ENCODE results near the gene ZNF277.

Gene ZNF277

GRCh38 chr7:112186300-112186699 lies 20.2 kb upstream of the ZNF277 start:
- no peak overlapping the region for H3K9ac ChIP-seq (ENCODE audit: low read length)
- H3K27me3 ChIP-seq (replicated peaks; ENCODE audit: control insufficient read depth, insufficient read depth, low read length): no peaks in the 10 kb centered on the region
- no peaks in the 10 kb centered on the region for H3K4me1 ChIP-seq (ENCODE audit: control insufficient read depth, insufficient read depth, low read length)
- no peak overlapping the region for H3K4me3 ChIP-seq (ENCODE audit: low read length)
- no peaks in the 10 kb centered on the region for H3K36me3 ChIP-seq (ENCODE audit: control insufficient read depth, insufficient read depth, low read length, severe bottlenecking)
- DNase-seq (ENCODE audit: low read depth): no peak
- no peaks in the 10 kb centered on the region for H3K9me3 ChIP-seq (ENCODE audit: control insufficient read depth, low read length)

DNA sequence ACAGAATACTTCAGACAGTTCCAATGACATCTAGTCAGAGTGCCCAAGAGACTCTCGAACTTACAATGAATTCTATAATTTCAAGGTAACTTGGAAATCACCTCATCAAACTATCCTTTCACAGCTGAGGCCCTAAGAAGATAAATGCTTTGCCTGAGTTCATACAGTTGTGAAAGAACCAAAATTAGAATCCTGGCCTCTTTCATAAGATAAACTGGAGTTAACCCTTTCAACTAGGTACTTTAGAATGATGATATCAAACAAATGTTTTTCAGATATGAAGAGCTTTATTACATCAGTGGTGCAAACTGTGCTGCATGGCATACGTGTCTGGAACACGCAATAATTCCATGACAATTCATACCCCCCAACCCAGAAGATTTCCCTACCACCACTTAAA lies 18.2 kb upstream of the ZNF277 start:
- DNase-seq (ENCODE audit: low read depth): no peak
- no peak overlapping the region for H3K9ac ChIP-seq (ENCODE audit: low read length)
- no peaks in the 10 kb centered on the region for H3K36me3 ChIP-seq (ENCODE audit: control insufficient read depth, insufficient read depth, low read length, severe bottlenecking)
- no peak overlapping the region for H3K4me3 ChIP-seq (ENCODE audit: low read length)
- H3K27me3 ChIP-seq (replicated peaks; ENCODE audit: control insufficient read depth, insufficient read depth, low read length): no peaks in the 10 kb centered on the region
- H3K9me3 ChIP-seq (ENCODE audit: control insufficient read depth, low read length): no peaks in the 10 kb centered on the region
- peaks cover 8% of the 10 kb centered on the region for H3K4me1 ChIP-seq (ENCODE audit: control insufficient read depth, insufficient read depth, low read length)

GRCh38 chr7:112189691-112190090 lies 16.8 kb upstream of the ZNF277 start:
- peaks cover 8% of the 10 kb centered on the region for H3K4me1 ChIP-seq (ENCODE audit: control insufficient read depth, insufficient read depth, low read length)
- no peak overlapping the region for H3K9ac ChIP-seq (ENCODE audit: low read length)
- no peak overlapping the region for H3K4me3 ChIP-seq (ENCODE audit: low read length)
- H3K27me3 ChIP-seq (replicated peaks; ENCODE audit: control insufficient read depth, insufficient read depth, low read length): no peaks in the 10 kb centered on the region
- H3K9me3 ChIP-seq (ENCODE audit: control insufficient read depth, low read length): no peaks in the 10 kb centered on the region
- no peak for DNase-seq (ENCODE audit: low read depth)
- no peaks in the 10 kb centered on the region for H3K36me3 ChIP-seq (ENCODE audit: control insufficient read depth, insufficient read depth, low read length, severe bottlenecking)

DNA sequence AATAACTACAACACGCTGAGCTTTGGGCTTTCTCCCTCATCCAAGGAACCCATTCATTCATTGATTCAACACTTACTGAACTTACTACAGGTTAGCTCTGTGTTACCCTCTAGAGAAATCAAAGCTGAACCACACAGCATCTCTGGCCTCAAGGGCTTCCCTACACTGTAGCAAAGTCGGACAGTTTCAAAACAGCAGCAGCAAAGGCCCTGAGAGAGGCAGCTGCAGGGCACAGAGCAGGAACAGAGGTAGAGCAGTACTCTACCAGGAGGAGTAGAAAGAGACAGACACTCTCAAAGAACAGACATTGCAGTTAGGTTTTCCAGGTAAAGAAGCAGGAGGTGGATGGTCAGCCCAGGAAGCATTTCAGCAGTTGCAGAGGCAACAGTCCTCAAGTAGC lies 16.4 kb upstream of the ZNF277 start:
- Histone ChIP-seq H3K9ac (ENCODE audit: low read length) (no peak overlapping the region), H3K9me3 (ENCODE audit: control insufficient read depth, low read length) (no peaks in the 10 kb centered on the region), H3K36me3 (ENCODE audit: control insufficient read depth, insufficient read depth, low read length, severe bottlenecking) (no peaks in the 10 kb centered on the region), H3K4me3 (ENCODE audit: low read length) (no peak overlapping the region), H3K4me1 (ENCODE audit: control insufficient read depth, insufficient read depth, low read length) (peaks cover 8% of the 10 kb centered on the region), H3K27me3 (replicated peaks; ENCODE audit: control insufficient read depth, insufficient read depth, low read length) (no peaks in the 10 kb centered on the region)
- no peak for DNase-seq (ENCODE audit: low read depth)

- Histone ChIP-seq H3K36me3 (ENCODE audit: control insufficient read depth, insufficient read depth, low read length, severe bottlenecking) (no peaks in the 10 kb centered on the region), H3K4me3 (ENCODE audit: low read length) (no peak overlapping the region), H3K9me3 (ENCODE audit: control insufficient read depth, low read length) (no peaks in the 10 kb centered on the region), H3K27me3 (replicated peaks; ENCODE audit: control insufficient read depth, insufficient read depth, low read length) (no peaks in the 10 kb centered on the region), H3K4me1 (ENCODE audit: control insufficient read depth, insufficient read depth, low read length) (peaks cover 8% of the 10 kb centered on the region), H3K9ac (ENCODE audit: low read length) (no peak overlapping the region)
- DNase-seq (ENCODE audit: low read depth): peak; percentile 69
Observed at GRCh38 chr7:112192236-112193154, 14.0 kb upstream of the ZNF277 start.

DNA sequence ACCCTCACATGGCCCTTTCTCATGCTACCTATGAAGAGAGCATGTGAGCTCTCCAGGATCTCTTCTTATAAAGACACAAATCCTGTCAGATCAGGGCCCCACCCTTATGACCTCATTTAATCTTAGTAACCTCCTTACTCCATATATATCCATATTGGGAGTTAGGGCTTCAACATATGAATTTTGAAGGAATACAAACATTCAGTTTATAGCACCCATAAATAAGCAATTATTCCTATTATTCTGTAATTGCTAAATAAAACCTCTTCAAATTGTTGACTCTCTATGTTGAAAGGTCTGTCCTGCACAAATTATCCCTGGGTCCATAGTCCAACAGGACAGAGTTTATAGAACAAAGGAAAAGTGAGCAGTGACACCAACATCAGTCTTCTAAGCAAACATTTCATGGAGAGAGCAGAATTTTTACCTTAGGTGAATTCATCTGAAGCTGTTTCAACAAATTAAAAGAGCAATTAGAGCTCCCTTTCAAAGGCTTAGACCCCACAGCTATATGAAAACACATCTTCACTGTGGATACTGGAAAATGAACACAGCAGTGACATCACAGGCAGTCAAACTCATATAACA lies 12.5 kb upstream of the ZNF277 start:
- no peak for DNase-seq (ENCODE audit: low read depth)
- H3K4me1 ChIP-seq (ENCODE audit: control insufficient read depth, insufficient read depth, low read length): peaks cover 12% of the 10 kb centered on the region
- no peaks in the 10 kb centered on the region for H3K27me3 ChIP-seq (replicated peaks; ENCODE audit: control insufficient read depth, insufficient read depth, low read length)
- no peak overlapping the region for H3K4me3 ChIP-seq (ENCODE audit: low read length)
- H3K9me3 ChIP-seq (ENCODE audit: control insufficient read depth, low read length): no peaks in the 10 kb centered on the region
- H3K36me3 ChIP-seq (ENCODE audit: control insufficient read depth, insufficient read depth, low read length, severe bottlenecking): no peaks in the 10 kb centered on the region
- no peak overlapping the region for H3K9ac ChIP-seq (ENCODE audit: low read length)

DNA sequence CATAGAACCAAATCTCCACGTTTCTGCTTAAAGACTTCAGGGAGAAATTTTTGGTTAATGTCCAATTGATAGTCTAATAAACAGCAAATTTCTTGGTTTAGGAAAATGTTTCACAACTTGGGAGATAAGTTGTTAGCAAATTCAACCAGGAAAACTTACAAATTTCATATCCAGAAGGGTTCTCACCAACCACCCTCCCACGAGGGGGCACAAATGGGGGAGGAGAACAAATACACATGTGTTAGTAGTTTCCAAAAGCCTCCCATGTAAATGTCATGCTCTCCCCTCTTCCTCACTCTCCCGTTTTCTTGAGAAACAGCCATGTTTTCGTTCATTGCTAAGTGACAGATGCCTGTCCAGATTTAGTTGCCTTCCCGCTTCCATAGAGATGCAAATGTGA lies 10.8 kb upstream of the ZNF277 start:
- no peak for DNase-seq (ENCODE audit: low read depth)
- Histone ChIP-seq H3K9ac (ENCODE audit: low read length) (no peak overlapping the region), H3K36me3 (ENCODE audit: control insufficient read depth, insufficient read depth, low read length, severe bottlenecking) (no peaks in the 10 kb centered on the region), H3K9me3 (ENCODE audit: control insufficient read depth, low read length) (no peaks in the 10 kb centered on the region), H3K4me1 (ENCODE audit: control insufficient read depth, insufficient read depth, low read length) (peaks cover 20% of the 10 kb centered on the region), H3K4me3 (ENCODE audit: low read length) (no peak overlapping the region), H3K27me3 (replicated peaks; ENCODE audit: control insufficient read depth, insufficient read depth, low read length) (no peaks in the 10 kb centered on the region)

GRCh38 chr7:112197322-112197721 lies 9.2 kb upstream of the ZNF277 start:
- no peak for DNase-seq (ENCODE audit: low read depth)
- no peak overlapping the region for H3K4me3 ChIP-seq (ENCODE audit: low read length)
- no peaks in the 10 kb centered on the region for H3K36me3 ChIP-seq (ENCODE audit: control insufficient read depth, insufficient read depth, low read length, severe bottlenecking)
- H3K4me1 ChIP-seq (ENCODE audit: control insufficient read depth, insufficient read depth, low read length): peaks cover 16% of the 10 kb centered on the region
- H3K9me3 ChIP-seq (ENCODE audit: control insufficient read depth, low read length): no peaks in the 10 kb centered on the region
- H3K9ac ChIP-seq (ENCODE audit: low read length): no peak overlapping the region
- no peaks in the 10 kb centered on the region for H3K27me3 ChIP-seq (replicated peaks; ENCODE audit: control insufficient read depth, insufficient read depth, low read length)

GRCh38 chr7:112199035-112199655 lies 7.3 kb upstream of the ZNF277 start:
- no peak overlapping the region for H3K4me3 ChIP-seq (ENCODE audit: low read length)
- peaks cover 25% of the 10 kb centered on the region for H3K4me1 ChIP-seq (ENCODE audit: control insufficient read depth, insufficient read depth, low read length)
- H3K36me3 ChIP-seq (ENCODE audit: control insufficient read depth, insufficient read depth, low read length, severe bottlenecking): no peaks in the 10 kb centered on the region
- H3K27me3 ChIP-seq (replicated peaks; ENCODE audit: control insufficient read depth, insufficient read depth, low read length): no peaks in the 10 kb centered on the region
- H3K9ac ChIP-seq (ENCODE audit: low read length): no peak overlapping the region
- DNase-seq (ENCODE audit: low read depth): peak; percentile 71
- no peaks in the 10 kb centered on the region for H3K9me3 ChIP-seq (ENCODE audit: control insufficient read depth, low read length)

DNA sequence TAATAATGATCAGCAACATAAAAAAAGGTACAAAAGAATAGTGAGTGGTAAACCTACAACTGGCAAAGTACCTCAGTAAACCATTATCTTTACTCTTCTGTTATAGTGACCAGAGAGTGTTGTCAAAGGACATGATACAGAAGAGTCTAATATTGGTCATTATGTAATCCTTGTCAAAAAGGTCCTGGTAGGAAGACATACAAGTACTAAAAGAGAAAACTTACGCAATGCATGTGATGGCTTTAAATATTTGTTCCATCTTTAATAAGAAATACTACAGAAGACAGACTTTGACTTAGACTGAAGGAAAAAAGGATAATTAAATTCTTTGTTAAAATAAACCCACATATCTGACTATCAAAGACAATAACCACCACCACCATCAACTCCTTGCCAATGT lies 6.8 kb upstream of the ZNF277 start:
- H3K9me3 ChIP-seq (ENCODE audit: control insufficient read depth, low read length): no peaks in the 10 kb centered on the region
- H3K9ac ChIP-seq (ENCODE audit: low read length): no peak overlapping the region
- DNase-seq (ENCODE audit: low read depth): peak; percentile 13

DNA sequence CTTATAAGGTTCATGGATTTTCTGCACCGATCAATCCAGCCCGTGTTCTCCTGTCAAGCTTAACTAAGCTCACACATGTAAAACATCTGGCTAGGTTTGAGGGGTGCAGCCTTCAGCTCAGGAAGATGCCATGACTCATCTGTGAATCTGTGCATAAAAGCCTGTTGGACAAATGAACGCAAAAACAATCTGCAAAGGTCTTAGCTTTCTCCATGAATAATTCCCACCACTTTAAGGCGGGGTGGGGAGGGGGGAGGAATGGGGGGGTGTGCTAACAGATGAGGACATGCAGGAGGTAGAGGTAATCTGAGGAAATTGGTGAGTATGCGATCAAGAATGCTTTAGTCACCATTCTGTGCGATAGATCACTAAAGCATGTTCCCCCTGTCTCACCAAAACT lies 5.1 kb upstream of the ZNF277 start:
- no peaks in the 10 kb centered on the region for H3K27me3 ChIP-seq (replicated peaks; ENCODE audit: control insufficient read depth, insufficient read depth, low read length)
- H3K36me3 ChIP-seq (ENCODE audit: control insufficient read depth, insufficient read depth, low read length, severe bottlenecking): no peaks in the 10 kb centered on the region
- no peaks in the 10 kb centered on the region for H3K9me3 ChIP-seq (ENCODE audit: control insufficient read depth, low read length)
- peaks cover 29% of the 10 kb centered on the region for H3K4me1 ChIP-seq (ENCODE audit: control insufficient read depth, insufficient read depth, low read length)
- H3K9ac ChIP-seq (ENCODE audit: low read length): no peak overlapping the region
- DNase-seq (ENCODE audit: low read depth): peak; percentile 66
- H3K4me3 ChIP-seq (ENCODE audit: low read length): no peak overlapping the region

More for the DNA sequence above, 6.8 kb upstream of the ZNF277 start:
- Histone ChIP-seq H3K27me3 (replicated peaks; ENCODE audit: control insufficient read depth, insufficient read depth, low read length) (no peaks in the 10 kb centered on the region), H3K4me3 (ENCODE audit: low read length) (no peak overlapping the region), H3K36me3 (ENCODE audit: control insufficient read depth, insufficient read depth, low read length, severe bottlenecking) (no peaks in the 10 kb centered on the region), H3K4me1 (ENCODE audit: control insufficient read depth, insufficient read depth, low read length) (peaks cover 29% of the 10 kb centered on the region)
